Caco-2 (cell line): ENCODE measurements around the gene GMFB. TPM values are rescaled to one million over a fixed set of nuclear protein-coding genes. Genes with fewer than 3 reads are reported as not detected.

Experiments used
- BruUV-seq: library from RNA; stranded (reverse); fragments of 400-500 nt; replicated peaks from 2 replicates; lab custom pipeline; 2021; lab: Mats Ljungman, UMichigan
- CTCF ChIA-PET: fragments of 300-600 bp; sonication (Branson Sonifier 250); formaldehyde crosslinking; loops from one replicate; lab custom pipeline; 2022; ENCODE audit warnings: antibody characterized with exemption; lab: Charles Lee
- POLR2A ChIA-PET: fragments of 300-600 bp; sonication (Branson Sonifier 250); formaldehyde crosslinking; loops from one replicate; lab custom pipeline; 2022; ENCODE audit warnings: antibody characterized with exemption; lab: Charles Lee
- DNase-seq, 2 experiments: peaks; one replicate each; pipeline versions ENCODE4 v3.0.0 to v3.0.0-alpha.2; 2020 to 2022
- H3K27me3 ChIP-seq: replicated peaks from 2 replicates; pipeline ENCODE4 v1.6.0; 2011; ENCODE audit warnings: low read length; ENCODE audit not compliant: control insufficient read depth, insufficient read depth
- H3K36me3 ChIP-seq: 2 replicates; pipeline ENCODE4 v1.5.1; 2011; ENCODE audit warnings: low read length; ENCODE audit not compliant: control insufficient read depth, insufficient read depth
- H3K4me1 ChIP-seq: fragments of 250-450 bp; sonication (Bioruptor Pico); 2 replicates; pipeline ENCODE4 v1.5.1; 2020; ENCODE audit warnings: mild to moderate bottlenecking
- H3K4me3 ChIP-seq: 2 replicates; pipeline ENCODE4 v1.5.1; 2011; ENCODE audit warnings: low read depth, mild to moderate bottlenecking, control low read depth, low read length
- H3K9me3 ChIP-seq: fragments of 250-450 bp; sonication (Bioruptor Pico); 2 replicates; pipeline ENCODE4 v1.5.1; 2020; ENCODE audit warnings: mild to moderate bottlenecking, moderate library complexity
- H3K27ac Mint-ChIP-seq: one replicate; pipeline ENCODE4 v1.8.0; 2022; ENCODE audit warnings: mixed read lengths; ENCODE audit not compliant: unreplicated experiment
- H3K27me3 Mint-ChIP-seq: one replicate; pipeline ENCODE4 v1.8.0; 2022; ENCODE audit warnings: mixed read lengths; ENCODE audit not compliant: insufficient read depth, unreplicated experiment
- H3K36me3 Mint-ChIP-seq: one replicate; pipeline ENCODE4 v1.8.0; 2022; ENCODE audit warnings: mild to moderate bottlenecking, mixed read lengths; ENCODE audit not compliant: insufficient read depth, unreplicated experiment
- H3K4me1 Mint-ChIP-seq: one replicate; pipeline ENCODE4 v1.8.0; 2022; ENCODE audit warnings: low read depth, mixed read lengths; ENCODE audit not compliant: unreplicated experiment
- H3K4me3 Mint-ChIP-seq: one replicate; pipeline ENCODE4 v1.8.0; 2022; ENCODE audit warnings: mild to moderate bottlenecking, moderate library complexity, mixed read lengths; ENCODE audit not compliant: unreplicated experiment
- H3K9me3 Mint-ChIP-seq: one replicate; pipeline ENCODE4 v1.8.0; 2022; ENCODE audit warnings: mixed read lengths; ENCODE audit not compliant: unreplicated experiment
- intact Hi-C: fragments of 100-400 bp; cut with micrococcal nuclease; formaldehyde crosslinking; loops from one replicate; pipeline ENCODE4 v1.10.0; 2022; ENCODE audit not compliant: unreplicated experiment
- total RNA-seq: library from RNA; stranded (reverse); gene quantifications from 2 replicates; pipeline ENCODE4 v1.2.3, GENCODE V29; 2022
- TF ChIP-seq, protein P1 (sequence below), 2 experiments: fragments of 200-600 bp in 1 of 2; IDR thresholded peaks; 1 replicate in 1 of 2; 2 replicates in 1 of 2; pipeline versions ENCODE4 v1.5.1 to v1.8.0; 2011 to 2022; ENCODE audit warnings: antibody characterized with exemption in 1 of 2, control low read depth in 1 of 2, inconsistent platforms in 1 of 2, low read depth in 1 of 2, low read length in 1 of 2, mild to moderate bottlenecking in 1 of 2, moderate library complexity in 1 of 2; ENCODE audit not compliant: insufficient read depth in 1 of 2, severe bottlenecking in 1 of 2, unreplicated experiment in 1 of 2

Gene GMFB
- total RNA-seq, 1 experiment from 2014 or later, result 67.4 TPM

DNA sequence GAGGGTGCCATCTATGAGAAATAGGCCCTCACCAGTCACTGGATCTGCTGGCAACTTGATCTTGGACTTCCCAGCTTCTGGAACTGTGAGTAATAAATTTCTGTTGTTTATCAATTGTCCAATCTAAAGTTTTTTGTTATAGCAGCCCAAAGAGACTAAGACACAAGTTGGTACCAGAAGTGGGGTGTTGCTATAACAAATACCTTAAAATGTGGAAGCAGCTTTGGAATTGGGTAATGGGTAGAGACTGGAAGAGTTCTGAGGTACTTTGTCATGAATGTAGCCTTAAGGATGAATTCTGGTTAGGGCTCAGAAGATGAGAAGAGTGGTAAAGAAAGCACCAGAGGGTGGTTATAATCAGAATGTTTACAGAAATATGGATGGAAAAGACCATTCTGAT is 21.5 kb downstream of the GMFB start:
- intact Hi-C loops, result no loop called here
- CTCF ChIA-PET, result no interaction called here

DNA sequence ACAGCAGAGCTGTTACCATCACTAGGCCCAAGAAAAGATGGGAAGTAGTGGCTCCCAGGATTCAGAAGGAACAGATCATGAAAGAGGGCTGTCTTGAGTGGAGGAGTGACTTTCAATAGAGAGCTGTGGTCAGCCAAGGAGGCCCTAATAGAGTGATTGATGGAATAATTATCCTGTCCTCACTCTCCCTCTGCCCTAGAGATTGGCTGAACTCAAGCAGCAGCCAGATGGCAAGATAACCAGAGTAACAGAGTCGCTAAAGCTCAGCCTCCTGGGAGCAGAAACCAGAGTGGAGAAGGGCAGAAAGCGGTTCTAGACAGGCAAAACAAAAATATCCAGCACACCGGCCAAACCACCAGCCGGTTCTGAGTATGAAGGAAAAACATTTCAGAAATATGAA is 23.1 kb downstream of the GMFB start:
- BruUV-seq, result no TSS peak
- H3K36me3 ChIP-seq, result no peaks in the 10 kb centered on the region
- peaks cover 6% of the 10 kb centered on the region for H3K4me1 Mint-ChIP-seq
- no peak overlapping the region for H3K4me3 ChIP-seq
- no peaks in the 10 kb centered on the region for H3K27me3 Mint-ChIP-seq
- peaks cover 9% of the 10 kb centered on the region for H3K36me3 Mint-ChIP-seq
- H3K27me3 ChIP-seq, result no peaks in the 10 kb centered on the region; the same call in 1 of the 2 replicates
- ChIA-PET POLR2A (no interaction called here), CTCF (no interaction called here)
- peaks cover 14% of the 10 kb centered on the region for H3K9me3 Mint-ChIP-seq
- H3K4me1 ChIP-seq, result peaks cover 5% of the 10 kb centered on the region
- TF ChIP-seq, protein P1, sequence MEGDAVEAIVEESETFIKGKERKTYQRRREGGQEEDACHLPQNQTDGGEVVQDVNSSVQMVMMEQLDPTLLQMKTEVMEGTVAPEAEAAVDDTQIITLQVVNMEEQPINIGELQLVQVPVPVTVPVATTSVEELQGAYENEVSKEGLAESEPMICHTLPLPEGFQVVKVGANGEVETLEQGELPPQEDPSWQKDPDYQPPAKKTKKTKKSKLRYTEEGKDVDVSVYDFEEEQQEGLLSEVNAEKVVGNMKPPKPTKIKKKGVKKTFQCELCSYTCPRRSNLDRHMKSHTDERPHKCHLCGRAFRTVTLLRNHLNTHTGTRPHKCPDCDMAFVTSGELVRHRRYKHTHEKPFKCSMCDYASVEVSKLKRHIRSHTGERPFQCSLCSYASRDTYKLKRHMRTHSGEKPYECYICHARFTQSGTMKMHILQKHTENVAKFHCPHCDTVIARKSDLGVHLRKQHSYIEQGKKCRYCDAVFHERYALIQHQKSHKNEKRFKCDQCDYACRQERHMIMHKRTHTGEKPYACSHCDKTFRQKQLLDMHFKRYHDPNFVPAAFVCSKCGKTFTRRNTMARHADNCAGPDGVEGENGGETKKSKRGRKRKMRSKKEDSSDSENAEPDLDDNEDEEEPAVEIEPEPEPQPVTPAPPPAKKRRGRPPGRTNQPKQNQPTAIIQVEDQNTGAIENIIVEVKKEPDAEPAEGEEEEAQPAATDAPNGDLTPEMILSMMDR (IDR thresholded peaks at IDR 0.05; ENCODE audit: insufficient read depth in 1 of 2, low read depth in 1 of 2, low read length in 1 of 2, severe bottlenecking in 1 of 2, unreplicated experiment in 1 of 2), result no peak
- peaks cover 7% of the 10 kb centered on the region for H3K9me3 ChIP-seq
- no peak overlapping the region for H3K27ac Mint-ChIP-seq
- intact Hi-C loops, result no loop called here
- DNase-seq, result no peak
- no peak overlapping the region for H3K4me3 Mint-ChIP-seq

More for the DNA sequence above, 21.5 kb downstream of the GMFB start:
- H3K4me1 ChIP-seq, result peaks cover 12% of the 10 kb centered on the region
- Mint-ChIP-seq H3K27me3 (no peaks in the 10 kb centered on the region), H3K27ac (no peak overlapping the region), H3K4me3 (no peak overlapping the region), H3K4me1 (peaks cover 11% of the 10 kb centered on the region), H3K9me3 (peaks cover 14% of the 10 kb centered on the region), H3K36me3 (peaks cover 16% of the 10 kb centered on the region)
- POLR2A ChIA-PET, result no interaction called here
- BruUV-seq, result no TSS peak
- DNase-seq, result no peak
- no peak overlapping the region for H3K4me3 ChIP-seq
- TF ChIP-seq, protein P1 (IDR thresholded peaks at IDR 0.05; ENCODE audit: insufficient read depth in 1 of 2, low read depth in 1 of 2, low read length in 1 of 2, severe bottlenecking in 1 of 2, unreplicated experiment in 1 of 2), result no peak
- no peaks in the 10 kb centered on the region for H3K36me3 ChIP-seq
- H3K9me3 ChIP-seq, result peaks cover 7% of the 10 kb centered on the region
- H3K27me3 ChIP-seq, result no peaks in the 10 kb centered on the region; the same call in 1 of the 2 replicates

DNA sequence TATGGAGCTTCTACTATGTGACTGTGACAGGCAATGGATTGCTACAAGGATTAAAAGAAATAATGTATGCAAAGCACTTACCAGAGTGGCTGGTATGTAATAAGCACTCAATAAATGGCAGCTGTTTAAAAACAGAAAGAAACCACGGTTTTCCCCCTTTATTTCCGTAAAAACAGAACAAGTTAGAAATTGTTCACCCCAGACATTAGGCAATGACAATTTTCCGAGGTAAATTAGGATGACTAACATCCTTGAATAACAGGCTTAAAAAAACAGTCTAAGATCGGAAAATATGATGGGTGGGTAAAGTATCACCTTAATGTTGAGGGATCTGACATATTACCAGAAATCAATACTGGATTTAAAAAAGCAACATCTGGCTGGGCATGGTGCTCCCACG is 26.7 kb downstream of the GMFB start:
- H3K4me1 Mint-ChIP-seq, result no peaks in the 10 kb centered on the region
- H3K27me3 Mint-ChIP-seq, result no peaks in the 10 kb centered on the region
- TF ChIP-seq, protein P1 (IDR thresholded peaks at IDR 0.05; ENCODE audit: insufficient read depth in 1 of 2, low read depth in 1 of 2, low read length in 1 of 2, severe bottlenecking in 1 of 2, unreplicated experiment in 1 of 2), result no peak
- H3K4me3 ChIP-seq, result no peak overlapping the region
- H3K27ac Mint-ChIP-seq, result no peak overlapping the region
- H3K4me1 ChIP-seq, result no peaks in the 10 kb centered on the region
- no peaks in the 10 kb centered on the region for H3K36me3 ChIP-seq
- intact Hi-C loops, result no loop called here
- H3K27me3 ChIP-seq, result no peaks in the 10 kb centered on the region; the same call in 1 of the 2 replicates
- H3K36me3 Mint-ChIP-seq, result no peaks in the 10 kb centered on the region
- ChIA-PET CTCF (no interaction called here), POLR2A (no interaction called here)
- H3K9me3 Mint-ChIP-seq, result peaks cover 17% of the 10 kb centered on the region
- no TSS peak for BruUV-seq
- no peak for DNase-seq
- peaks cover 16% of the 10 kb centered on the region for H3K9me3 ChIP-seq
- H3K4me3 Mint-ChIP-seq, result no peak overlapping the region
